Fibroblast of the aortic adventitia (primary cell): ENCODE results near the gene GOLGA2. TPM values are rescaled to one million over a fixed set of nuclear protein-coding genes. Genes with fewer than 3 reads are reported as not detected.

Experiments
- DNase-seq: peaks from one replicate; pipeline ENCODE4 v3.0.0-alpha.2; 2010; ENCODE audit warnings: low read depth
- H3K4me3 ChIP-seq: 2 replicates; pipeline ENCODE4 v1.5.1; 2011; ENCODE audit warnings: low read depth, mild to moderate bottlenecking, control low read depth, low read length, moderate library complexity
- CTCF ChIP-seq: IDR thresholded peaks from 2 replicates; pipeline ENCODE4 v1.5.1; 2011; ENCODE audit warnings: mild to moderate bottlenecking, low read length, control low read depth, inconsistent platforms; ENCODE audit not compliant: insufficient read depth
- small RNA-seq: library from RNA; depleted of rRNA; stranded (forward); fragments of <200 nt; gene quantifications from one replicate; pipeline ENCODE3, GENCODE V24; 2012
- total RNA-seq: library from RNA; depleted of rRNA; stranded (reverse); fragments of >200 nt; gene quantifications from 2 replicates; pipeline ENCODE4 v1.2.3, GENCODE V29; 2012; ENCODE audit warnings: low replicate concordance

Gene GOLGA2
- total RNA-seq, 1 donor: 108 TPM

GRCh38 chr9:128211186-128211980 is 64.4 kb downstream of the GOLGA2 start:
- no peak for TF ChIP-seq CTCF
- DNase-seq: no peak
- H3K4me3 ChIP-seq: no peak overlapping the region

GRCh38 chr9:128208946-128209669 is 66.7 kb downstream of the GOLGA2 start:
- no peak overlapping the region for H3K4me3 ChIP-seq
- no peak for DNase-seq

GRCh38 chr9:128208386-128208785 is 67.4 kb downstream of the GOLGA2 start:
- no peak for DNase-seq
- H3K4me3 ChIP-seq: no peak overlapping the region
- no peak for TF ChIP-seq CTCF

More at GRCh38 chr9:128208946-128209669, 66.7 kb downstream of the GOLGA2 start:
- TF ChIP-seq CTCF: no peak

GRCh38 chr9:128206916-128207910 is 68.6 kb downstream of the GOLGA2 start:
- H3K4me3 ChIP-seq: no peak overlapping the region
- no peak for TF ChIP-seq CTCF
- no peak for DNase-seq

GRCh38 chr9:128206484-128206883 is 69.3 kb downstream of the GOLGA2 start:
- no peak for DNase-seq
- H3K4me3 ChIP-seq: no peak overlapping the region
- no peak for TF ChIP-seq CTCF

Small RNA genes lying within 50 kb of the gene (small RNA-seq; reads per million reads assigned to genes)
- 147 reads per million, percentile 98 among the genes with 10 or more reads in this experiment for gene MIR199B
- gene MIR3154: not detected

Other genes starting within 250 kb of the GOLGA2 start
- gene NAIF1, start 208.7 kb downstream of the GOLGA2 start, total RNA-seq: 6.0 and 7.5 TPM in 2 replicates
- gene SLC25A25, start 207.8 kb downstream of the GOLGA2 start, total RNA-seq: 15.2 and 20.2 TPM in 2 replicates
- gene PTGES2, start 148.3 kb downstream of the GOLGA2 start, total RNA-seq: 33.9 and 40.8 TPM in 2 replicates
- not detected in 2 replicates for gene LCN2, start 126.6 kb downstream of the GOLGA2 start, total RNA-seq
- gene BBLN, start 115.7 kb downstream of the GOLGA2 start, total RNA-seq: 37.4 and 63.4 TPM in 2 replicates
- gene CIZ1, start 84.4 kb downstream of the GOLGA2 start, total RNA-seq: 47.8 and 49.6 TPM in 2 replicates
- gene DNM1, start 72.6 kb downstream of the GOLGA2 start, total RNA-seq: 28.0 and 57.4 TPM in 2 replicates
- 21.5 and 35.2 TPM in 2 replicates for gene SWI5, start 269 bp upstream of the GOLGA2 start, total RNA-seq
- gene TRUB2, start 46.4 kb upstream of the GOLGA2 start, total RNA-seq: 13.6 and 26.2 TPM in 2 replicates
- gene COQ4, start 46.8 kb upstream of the GOLGA2 start, total RNA-seq: 13.5 and 34.9 TPM in 2 replicates
- gene SLC27A4, start 64.5 kb upstream of the GOLGA2 start, total RNA-seq: 23.5 and 27.9 TPM in 2 replicates
- 33.8 and 46.4 TPM in 2 replicates for gene URM1, start 95.4 kb upstream of the GOLGA2 start, total RNA-seq
- 74.9 and 109 TPM in 2 replicates for gene CERCAM, start 144.8 kb upstream of the GOLGA2 start, total RNA-seq
- gene ODF2, start 180.0 kb upstream of the GOLGA2 start, total RNA-seq: 10.5 and 25.4 TPM in 2 replicates
- gene GLE1, start 228.7 kb upstream of the GOLGA2 start, total RNA-seq: 15.9 and 42.6 TPM in 2 replicates